HCT116 (cell line): ENCODE measurements around the gene PSMD2.

Source experiments
- CTCF ChIP-seq, 3 experiments: fragments of 200-600 bp in 1 of 3; sonication (generic) in 1 of 3; IDR thresholded peaks in 2 of 3; conservative IDR thresholded peaks in 1 of 3; 2 replicates each; pipeline ENCODE4 v1.5.1; 2012 to 2017; ENCODE audit warnings: low read depth in 2 of 3, low read length in 2 of 3, antibody characterized with exemption in 1 of 3, borderline replicate concordance in 1 of 3, control low read depth in 1 of 3, mild to moderate bottlenecking in 1 of 3, mixed read lengths in 1 of 3, mixed run types in 1 of 3, moderate library complexity in 1 of 3; ENCODE audit not compliant: insufficient read depth in 1 of 3
- POLR2A ChIP-seq: IDR thresholded peaks from 2 replicates; pipeline ENCODE4 v1.7.0; 2011; ENCODE audit warnings: borderline replicate concordance; ENCODE audit not compliant: insufficient read depth, insufficient read length; ENCODE audit errors: extremely low read depth
- POLR2AphosphoS5 ChIP-seq: IDR thresholded peaks from 2 replicates; pipeline ENCODE4 v1.6.1; 2011; ENCODE audit warnings: mild to moderate bottlenecking, low read depth, low read length, moderate library complexity

DNA sequence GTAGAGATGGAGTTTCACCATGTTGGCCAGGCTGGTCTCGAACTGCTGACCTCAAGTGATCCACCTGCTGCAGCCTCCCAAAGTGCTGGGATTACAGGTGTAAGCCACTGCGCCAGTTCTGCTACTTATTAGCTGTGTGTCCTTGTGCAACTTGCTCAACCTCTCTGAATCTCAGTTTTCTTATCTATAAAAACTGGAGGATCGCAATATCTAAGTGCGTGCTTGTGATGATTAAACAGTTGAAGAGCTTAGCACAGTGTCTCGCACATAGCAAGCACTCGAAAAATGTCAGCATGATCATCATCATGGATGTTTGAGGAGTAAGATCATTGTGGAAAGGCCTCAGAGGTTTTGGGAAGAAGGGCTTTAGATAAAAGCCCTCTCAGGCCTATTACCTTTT, 51.6 kb downstream of the PSMD2 start:
- TF ChIP-seq CTCF (IDR thresholded peaks at IDR 0.05 in 2 of 3, conservative IDR thresholded peaks at IDR 0.05 in 1 of 3; ENCODE audit: borderline replicate concordance in 1 of 3, insufficient read depth in 1 of 3, low read depth in 2 of 3, low read length in 2 of 3): no peak
- TF ChIP-seq POLR2AphosphoS5: no peak
- TF ChIP-seq POLR2A: no peak
